ENCODE results near the gene TTC12. TPM values are rescaled to one million over a fixed set of nuclear protein-coding genes. Genes with fewer than 3 reads are reported as not detected.

Gene TTC12
- polyA plus RNA-seq, 3 donors: 3.0 to 5.2 (median 4.9) TPM

DNA sequence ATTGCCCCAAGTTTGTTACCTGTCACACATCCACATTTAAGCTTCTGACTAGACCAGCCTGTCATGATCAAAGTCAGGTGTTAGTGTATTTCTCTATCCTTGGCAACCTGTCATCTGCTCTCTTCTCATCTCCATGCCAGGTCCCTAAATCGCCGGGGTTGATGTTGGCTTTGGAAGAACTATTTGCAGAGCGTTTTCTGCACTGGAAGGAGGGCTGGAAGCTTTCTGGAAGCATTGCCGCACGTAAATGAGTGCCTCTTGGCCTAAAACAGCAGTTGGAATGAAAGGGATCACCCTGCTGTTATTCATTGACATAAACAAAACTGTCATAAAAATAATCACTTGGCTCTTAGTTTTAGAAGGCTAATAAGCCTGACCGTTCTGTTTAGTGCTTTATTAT is 1.4 kb downstream of the TTC12 start:
- no peak overlapping the region for H3K27ac ChIP-seq (ENCODE audit: low read depth, low read length)
- 58 to 65% (median 59%) methylated on average over 6 of the region's 6 CpGs for WGBS, 3 donors

DNA sequence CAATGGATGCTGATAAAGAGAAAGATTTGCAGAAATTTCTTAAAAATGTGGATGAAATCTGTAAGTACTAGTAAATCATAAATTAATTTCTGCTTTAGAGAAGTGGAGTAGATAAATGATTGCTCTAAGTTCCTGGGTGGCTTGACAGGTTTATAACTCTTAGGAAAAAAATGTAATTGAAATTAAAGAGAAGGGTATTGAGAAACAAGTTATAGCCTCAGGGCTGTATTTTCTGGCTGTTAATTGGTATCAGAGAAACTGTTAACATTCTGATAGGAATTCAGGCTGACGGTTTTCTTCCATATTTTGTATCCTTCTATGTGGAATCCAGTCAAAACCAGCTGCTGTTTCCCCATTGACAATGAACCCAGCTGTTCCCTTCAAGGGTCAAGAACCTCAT is 1.9 kb downstream of the TTC12 start:
- no peak overlapping the region for H3K27ac ChIP-seq (ENCODE audit: low read depth, low read length)
- WGBS, 3 donors: 75 to 90% (median 80%) methylated on average over 1 of the region's 1 CpG

DNA sequence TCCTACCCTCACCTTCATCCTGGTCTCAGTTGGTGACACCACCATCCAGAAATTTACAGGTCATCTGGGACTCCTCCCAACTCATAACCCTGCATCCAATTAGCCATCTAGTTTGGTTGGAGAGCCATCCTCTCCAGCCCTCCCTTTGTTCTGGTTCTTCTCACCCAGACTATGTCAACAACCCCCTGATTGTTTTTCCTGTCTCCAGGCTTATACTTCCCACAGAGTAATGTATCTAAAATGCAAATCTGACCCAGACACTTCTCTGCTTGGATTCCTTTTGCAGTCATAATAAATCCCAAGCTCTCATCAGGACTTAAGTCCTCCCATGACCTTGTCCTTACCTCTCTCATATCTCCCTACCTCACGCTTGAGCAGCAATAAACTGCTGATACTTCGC is 3.0 kb downstream of the TTC12 start:
- 86 to 100% (median 98%) methylated on average over 2 of the region's 2 CpGs for WGBS, 3 donors
- no peak overlapping the region for H3K27ac ChIP-seq (ENCODE audit: low read depth, low read length)

DNA sequence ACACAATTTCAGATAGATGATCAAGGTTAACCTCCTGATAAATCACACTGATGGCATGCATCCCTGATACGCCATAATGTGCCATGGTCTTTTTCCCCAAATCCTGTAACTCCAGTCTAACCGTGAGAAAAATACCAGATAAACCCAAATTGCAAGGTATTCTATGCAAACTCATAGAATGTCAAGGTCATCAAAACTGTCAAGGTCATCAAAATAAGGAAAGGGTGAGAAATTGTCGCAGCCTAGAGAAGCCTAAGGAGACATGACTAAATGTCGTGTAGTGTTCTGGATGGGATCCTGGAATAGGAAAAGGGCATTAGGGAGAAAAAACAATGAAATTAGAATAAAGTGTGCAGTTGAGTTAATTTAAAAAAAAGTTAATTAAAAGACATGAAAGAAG is 4.7 kb downstream of the TTC12 start:
- WGBS, 3 donors: 91 to 95% (median 95%) methylated on average over 4 of the region's 4 CpGs

DNA sequence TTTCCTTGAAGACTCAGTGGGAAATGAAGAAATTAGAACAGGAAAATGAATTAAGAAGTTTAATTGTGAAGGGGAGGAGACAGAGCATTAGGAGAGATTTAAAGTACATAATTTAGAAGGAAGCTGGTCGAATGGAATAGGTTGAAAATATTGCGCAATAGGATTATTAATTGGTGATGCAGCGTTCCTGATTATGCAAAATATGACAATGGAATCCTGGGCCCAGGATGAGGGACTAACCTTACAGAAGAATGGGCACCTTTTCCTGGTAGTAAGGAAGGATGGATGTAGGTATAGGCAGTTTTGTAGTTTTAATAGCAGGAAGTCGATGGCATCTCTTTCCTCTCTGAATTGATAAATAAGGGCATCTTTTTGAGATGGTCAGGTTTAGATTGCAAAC is 7.8 kb downstream of the TTC12 start:
- no peak overlapping the region for H3K27ac ChIP-seq (ENCODE audit: low read depth, low read length)
- 49 to 65% (median 55%) methylated on average over 4 of the region's 4 CpGs for WGBS, 3 donors

More for the DNA sequence above, 4.7 kb downstream of the TTC12 start:
- H3K27ac ChIP-seq (ENCODE audit: low read depth, low read length): no peak overlapping the region

DNA sequence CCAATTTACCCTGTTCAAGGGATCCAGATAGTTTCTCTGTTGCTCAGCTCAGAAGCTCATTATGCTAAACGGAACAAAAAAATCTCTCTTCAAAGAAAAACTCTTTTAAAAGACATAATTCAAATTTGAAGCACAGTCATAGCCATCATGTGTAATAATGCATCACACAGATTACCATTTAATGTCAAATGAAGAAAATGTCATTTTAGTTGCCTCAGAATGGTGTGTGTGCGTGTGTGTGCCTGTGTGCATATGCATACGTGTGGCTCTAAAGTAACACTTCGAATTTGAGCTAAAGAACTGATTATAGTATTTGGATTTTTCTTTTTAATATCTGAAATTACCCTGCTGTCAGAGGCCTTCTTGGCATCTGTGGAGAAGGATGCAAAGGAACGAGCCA is 9.9 kb downstream of the TTC12 start:
- WGBS, 3 donors: 94 to 95% (median 94%) methylated on average over 5 of the region's 5 CpGs
- no peak overlapping the region for H3K27ac ChIP-seq (ENCODE audit: low read depth, low read length)

DNA sequence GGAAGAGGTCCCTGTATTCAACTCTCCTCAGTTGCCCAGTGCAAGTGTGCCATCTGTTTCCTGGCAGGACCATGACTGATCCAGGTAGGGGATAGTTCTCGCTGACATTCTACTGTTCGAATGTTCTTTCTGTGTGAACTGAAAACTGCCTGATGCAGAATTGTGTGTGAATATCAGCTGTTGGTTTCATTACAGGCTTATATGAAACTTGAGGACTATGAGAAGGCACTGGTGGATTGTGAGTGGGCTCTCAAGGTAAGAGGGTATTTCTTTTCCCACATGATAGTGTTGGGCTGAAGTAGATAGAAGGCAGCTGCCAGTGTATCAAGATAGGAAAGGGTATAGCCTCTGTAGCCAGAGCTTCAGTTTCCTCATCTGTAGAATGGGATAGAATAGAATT is 15.3 kb downstream of the TTC12 start:
- no peak overlapping the region for H3K27ac ChIP-seq (ENCODE audit: low read depth, low read length)
- WGBS, 3 donors: 88 to 95% (median 95%) methylated on average over 2 of the region's 2 CpGs

DNA sequence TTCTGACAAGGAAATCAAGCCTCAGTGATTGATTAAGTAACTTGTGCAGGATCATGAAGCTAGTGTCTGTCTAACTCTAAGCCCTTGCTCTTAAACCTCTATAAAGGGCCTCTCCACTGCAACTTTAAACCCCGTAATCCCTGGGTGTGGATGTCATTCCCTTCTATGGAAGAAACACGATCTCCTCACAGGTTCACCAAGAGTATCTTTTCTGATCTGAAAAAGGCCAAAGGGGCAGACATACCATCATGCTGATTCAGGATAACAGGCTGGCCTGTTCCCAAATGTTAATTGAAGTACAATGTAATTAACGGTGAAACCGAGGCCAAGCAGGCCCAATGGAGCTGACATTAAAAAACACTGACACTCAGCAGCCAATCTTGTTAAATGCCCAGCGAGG is 17.1 kb downstream of the TTC12 start:
- no peak overlapping the region for H3K27ac ChIP-seq (ENCODE audit: low read depth, low read length)
- WGBS, 3 donors: 77 to 84% (median 79%) methylated on average over 5 of the region's 5 CpGs

DNA sequence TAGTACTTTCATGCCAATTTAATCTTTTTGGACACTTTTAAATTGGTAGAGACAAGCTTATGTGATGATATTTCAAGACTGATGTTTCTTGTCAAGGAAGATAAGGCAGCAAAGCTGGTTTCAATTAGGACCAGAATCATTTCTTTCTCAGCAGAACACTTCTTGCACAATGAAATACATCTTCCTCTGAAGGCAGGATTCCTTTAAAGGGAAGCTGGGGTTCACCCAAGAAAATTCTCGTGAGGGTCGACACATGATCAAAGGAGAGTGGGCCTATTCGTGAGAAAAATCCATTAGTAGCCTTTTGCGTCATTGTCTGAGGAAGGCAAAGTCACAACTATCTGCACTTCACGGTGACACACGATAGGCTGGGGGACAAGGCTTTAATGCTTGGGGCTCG is 17.6 kb downstream of the TTC12 start:
- 67 to 80% (median 73%) methylated on average over 7 of the region's 7 CpGs for WGBS, 3 donors
- no peak overlapping the region for H3K27ac ChIP-seq (ENCODE audit: low read depth, low read length)

DNA sequence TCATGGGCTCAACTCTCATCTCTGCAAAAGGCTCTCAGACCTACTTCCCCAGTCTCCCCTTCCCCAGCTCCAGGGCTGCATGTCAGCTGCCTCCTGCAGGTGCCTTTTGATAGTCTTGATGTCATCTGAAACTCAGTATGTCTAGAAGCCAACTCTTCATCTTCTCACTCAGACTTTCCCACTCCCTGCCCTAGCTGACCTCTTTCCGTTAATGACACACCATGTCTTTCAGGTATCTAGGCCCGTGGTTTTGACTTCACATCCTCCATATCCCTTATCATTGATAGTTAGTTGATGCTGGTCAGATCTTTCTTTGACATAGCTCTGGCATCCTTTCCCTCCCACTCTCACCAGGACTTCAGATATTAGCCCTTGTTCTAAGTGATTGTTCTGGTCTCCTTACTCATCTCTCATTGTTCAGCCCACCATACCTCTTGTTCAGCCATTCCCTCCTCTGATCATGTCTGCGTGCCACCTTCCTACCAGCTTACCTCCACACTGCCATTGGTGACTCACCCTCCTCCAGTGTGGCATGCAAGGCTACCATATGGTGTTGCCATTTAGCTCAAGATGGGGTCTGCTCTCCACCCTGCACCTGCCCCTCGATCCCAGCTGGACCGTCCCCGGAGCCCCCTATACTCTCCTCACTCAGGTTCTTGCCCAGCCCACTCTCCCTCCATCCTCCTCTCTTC is 18.4 kb downstream of the TTC12 start:
- H3K27ac ChIP-seq (ENCODE audit: low read depth, low read length): no peak overlapping the region
- WGBS, 3 donors: 93 to 97% (median 95%) methylated on average over 6 of the region's 6 CpGs

DNA sequence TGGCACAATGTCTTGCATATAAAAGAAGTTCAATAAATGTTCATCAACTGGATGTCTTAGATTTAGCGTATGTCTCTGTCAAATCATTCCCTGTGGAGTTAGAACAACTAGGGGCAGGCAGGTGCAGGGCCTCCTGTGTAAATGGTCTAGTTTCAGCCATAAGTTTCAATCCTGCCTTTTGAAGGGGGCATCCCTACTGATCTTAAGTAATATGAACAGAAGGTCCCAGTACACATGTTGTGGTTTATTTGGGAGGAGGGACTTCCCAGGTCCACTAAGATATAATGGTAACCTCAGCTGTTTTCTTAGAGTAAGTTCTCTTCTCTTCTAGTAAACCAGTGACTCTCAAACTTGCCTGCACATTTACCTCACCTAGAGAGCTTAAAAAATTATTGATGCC is 19.8 kb downstream of the TTC12 start:
- 93 to 98% (median 94%) methylated on average over 1 of the region's 1 CpG for WGBS, 3 donors
- H3K27ac ChIP-seq (ENCODE audit: low read depth, low read length): no peak overlapping the region

DNA sequence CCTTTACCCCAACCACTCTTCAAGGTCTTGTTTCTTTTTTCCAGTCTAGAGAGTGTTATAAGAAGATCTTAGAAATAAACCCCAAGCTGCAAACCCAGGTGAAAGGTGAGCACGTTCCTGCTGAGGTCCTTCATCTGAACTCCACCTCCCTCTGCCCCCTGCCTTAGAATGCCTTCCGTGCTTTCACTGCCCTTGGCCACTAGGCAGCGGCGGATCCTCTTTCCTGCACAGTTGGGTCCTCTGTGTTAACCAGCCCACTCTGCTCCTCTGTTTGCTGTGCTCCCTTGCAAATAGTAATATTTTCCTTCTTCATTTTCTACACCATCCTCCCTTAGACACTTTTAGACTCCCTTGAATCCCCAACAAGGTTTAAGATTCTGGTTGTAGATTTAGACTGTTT is 24.3 kb downstream of the TTC12 start:
- no peak overlapping the region for H3K27ac ChIP-seq (ENCODE audit: low read depth, low read length)
- WGBS, 3 donors: 81 to 83% (median 81%) methylated on average over 4 of the region's 4 CpGs

DNA sequence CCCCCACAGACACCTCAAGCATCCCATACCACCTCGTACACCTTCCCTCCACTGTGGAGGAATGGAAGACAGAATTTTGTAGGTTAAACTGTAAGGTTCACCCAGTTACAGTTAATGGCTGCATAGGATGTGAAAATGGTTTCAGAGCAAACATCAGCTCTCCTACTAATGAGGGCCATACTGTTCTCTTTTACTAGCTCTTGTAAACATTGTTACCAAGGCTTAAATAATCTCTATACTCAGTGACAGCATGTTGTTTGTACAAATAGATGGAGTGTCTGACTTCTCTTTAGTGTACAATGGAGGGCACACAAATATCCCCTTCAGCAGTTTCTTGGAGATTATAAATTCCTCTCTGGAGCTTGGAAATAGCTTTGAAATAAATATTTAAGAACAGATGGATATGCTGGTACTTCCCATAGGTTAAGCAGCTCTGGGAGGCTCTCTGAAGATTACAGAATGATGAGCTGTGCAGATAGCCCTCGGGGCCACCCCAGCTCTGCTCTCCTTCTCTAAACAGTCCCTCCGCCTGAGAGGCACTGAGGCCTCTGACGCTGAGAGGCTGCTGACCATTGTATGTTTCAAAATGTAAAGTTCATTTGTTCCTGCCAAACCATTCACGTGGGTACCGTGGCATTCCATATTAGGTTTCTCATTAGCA is 25.7 kb downstream of the TTC12 start:
- WGBS, 3 donors: 80 to 83% (median 83%) methylated on average over 6 of the region's 6 CpGs
- no peak overlapping the region for H3K27ac ChIP-seq (ENCODE audit: low read depth, low read length)

DNA sequence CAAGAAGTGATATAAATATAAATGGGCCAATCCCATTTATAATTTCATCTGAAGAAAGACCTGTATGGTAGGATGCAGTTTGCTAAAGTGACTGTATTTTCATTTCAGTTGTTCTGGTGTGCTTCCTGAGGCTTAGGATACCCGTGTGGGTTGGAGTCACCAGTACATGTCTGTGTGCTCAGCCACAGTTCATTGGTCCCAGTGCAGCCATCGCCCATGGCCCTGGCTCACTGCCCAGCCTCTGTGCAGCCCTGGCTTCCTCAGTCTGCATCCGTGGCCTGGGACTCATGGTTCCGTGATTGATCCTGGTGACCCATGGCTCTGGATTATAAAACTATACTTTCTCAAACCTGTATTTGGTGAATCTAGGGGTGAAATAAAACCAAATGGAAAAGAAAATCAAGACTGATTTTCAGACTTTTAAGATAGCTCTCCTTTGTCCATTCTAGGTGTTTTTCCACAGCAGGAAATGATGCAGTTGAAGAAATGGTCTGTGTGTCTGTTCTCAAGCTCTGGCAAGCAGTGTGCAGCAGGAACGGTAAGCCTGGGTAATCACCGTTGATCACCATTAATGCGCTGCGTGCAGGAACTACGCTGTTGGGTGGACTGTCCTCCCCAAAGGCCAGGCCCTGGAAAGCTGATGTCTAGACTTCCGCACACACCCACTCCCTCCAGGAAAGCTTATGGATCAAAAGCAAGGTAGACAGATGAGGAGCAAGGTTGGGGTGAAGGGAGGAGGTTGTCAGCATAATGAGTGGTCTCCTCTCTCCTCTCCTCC is 27.2 kb downstream of the TTC12 start:
- 80 to 92% (median 83%) methylated on average over 10 of the region's 10 CpGs for WGBS, 3 donors
- H3K27ac ChIP-seq (ENCODE audit: low read depth, low read length): no peak overlapping the region

DNA sequence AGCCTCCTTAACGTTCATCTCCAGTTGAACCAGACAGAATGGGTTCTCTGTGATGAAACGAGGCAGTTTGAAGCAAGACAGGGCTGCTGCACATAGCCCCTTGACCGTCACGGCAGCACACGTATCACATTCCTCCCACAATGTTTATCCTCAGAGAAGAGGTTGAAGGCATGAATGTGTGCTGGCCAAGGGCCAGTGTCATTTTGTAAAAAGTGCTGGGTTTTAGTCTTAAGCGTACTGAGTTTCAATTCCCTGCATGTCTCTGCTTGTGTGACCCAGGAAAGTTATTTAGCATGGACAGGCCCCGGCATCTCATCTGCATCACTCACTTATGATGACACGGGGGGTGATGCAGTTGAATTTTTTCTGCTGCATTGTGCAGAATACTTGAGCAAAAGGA is 31.6 kb downstream of the TTC12 start:
- H3K27ac ChIP-seq (ENCODE audit: low read depth, low read length): no peak overlapping the region
- WGBS, 3 donors: 71 to 89% (median 81%) methylated on average over 8 of the region's 8 CpGs

DNA sequence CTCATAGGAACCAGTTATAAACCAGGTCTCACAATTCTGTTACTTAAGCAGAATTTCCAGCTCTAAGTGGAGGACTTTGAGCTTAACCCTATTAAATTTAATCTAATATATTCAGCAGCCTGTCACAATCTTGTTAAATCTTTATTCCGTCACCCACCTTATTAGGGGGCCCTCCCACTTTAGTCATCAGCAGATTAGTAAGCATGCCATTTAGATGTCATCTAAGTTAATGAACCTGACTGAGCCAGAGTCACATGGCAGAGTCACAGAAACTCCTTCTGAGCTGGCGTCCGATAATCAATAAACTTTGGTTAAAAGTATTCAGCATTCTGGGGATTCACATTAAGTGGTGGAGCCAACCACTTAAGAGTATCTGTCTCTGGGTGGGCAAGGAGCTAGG is 35.1 kb downstream of the TTC12 start:
- WGBS, 3 donors: 89 to 97% (median 93%) methylated on average over 3 of the region's 3 CpGs
- no peak overlapping the region for H3K27ac ChIP-seq (ENCODE audit: low read depth, low read length)

DNA sequence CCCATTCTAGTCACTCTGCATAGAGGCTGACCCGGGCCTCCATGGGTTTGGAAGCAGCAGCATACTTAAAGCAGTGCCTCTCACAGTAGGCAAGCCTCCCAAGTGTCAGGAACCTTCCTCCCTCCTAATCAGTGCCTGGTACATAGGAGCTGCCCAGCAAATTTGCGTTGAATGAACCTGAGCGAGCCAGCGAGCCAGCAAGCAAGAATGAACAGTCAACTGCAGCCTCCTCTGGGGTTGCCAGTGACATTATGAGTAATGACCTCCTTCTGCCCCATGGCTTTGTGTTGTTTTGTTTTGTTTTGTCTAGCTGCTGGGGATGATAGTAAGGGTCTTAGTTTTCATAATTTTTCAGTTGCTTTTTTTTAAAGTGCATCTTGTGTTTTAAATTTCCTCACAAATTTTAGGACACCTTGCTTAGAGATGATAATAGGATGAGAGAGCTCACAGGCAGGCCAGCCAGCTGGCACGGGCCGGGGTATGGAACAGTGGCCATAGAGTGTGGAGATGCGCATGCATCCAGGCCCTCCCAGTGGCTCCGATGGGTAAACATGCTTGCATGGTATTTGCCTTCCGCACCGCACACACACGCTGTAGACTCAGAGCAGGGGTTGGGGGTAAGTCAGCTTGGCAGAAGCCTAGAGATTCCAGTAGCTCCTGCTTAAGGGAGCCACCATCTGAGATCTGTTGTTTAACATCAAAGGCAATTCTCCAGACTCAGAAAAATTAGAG is 36.1 kb downstream of the TTC12 start:
- H3K27ac ChIP-seq (ENCODE audit: low read depth, low read length): no peak overlapping the region
- 85 to 89% (median 87%) methylated on average over 11 of the region's 11 CpGs for WGBS, 3 donors

DNA sequence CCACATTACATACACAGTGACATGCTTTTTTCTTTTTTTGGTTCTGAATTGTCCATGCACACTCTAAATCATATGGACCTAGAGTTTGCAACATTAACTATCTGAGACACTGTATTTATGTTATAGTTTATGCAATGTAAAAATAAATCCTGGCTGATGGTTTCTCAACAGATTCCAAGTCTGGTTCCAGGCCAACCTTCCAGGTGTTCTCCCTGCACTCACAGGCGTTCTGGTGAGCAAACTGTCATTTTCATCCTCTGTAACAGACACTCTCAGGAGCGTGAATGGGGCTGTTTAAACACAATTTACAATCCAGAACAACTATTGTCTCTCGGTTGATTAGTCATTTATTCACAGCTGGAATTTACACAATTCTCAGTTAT is 36.7 kb downstream of the TTC12 start:
- no peak overlapping the region for H3K27ac ChIP-seq (ENCODE audit: low read depth, low read length)
- WGBS, 3 donors: 72 to 88% (median 79%) methylated on average over 3 of the region's 3 CpGs

DNA sequence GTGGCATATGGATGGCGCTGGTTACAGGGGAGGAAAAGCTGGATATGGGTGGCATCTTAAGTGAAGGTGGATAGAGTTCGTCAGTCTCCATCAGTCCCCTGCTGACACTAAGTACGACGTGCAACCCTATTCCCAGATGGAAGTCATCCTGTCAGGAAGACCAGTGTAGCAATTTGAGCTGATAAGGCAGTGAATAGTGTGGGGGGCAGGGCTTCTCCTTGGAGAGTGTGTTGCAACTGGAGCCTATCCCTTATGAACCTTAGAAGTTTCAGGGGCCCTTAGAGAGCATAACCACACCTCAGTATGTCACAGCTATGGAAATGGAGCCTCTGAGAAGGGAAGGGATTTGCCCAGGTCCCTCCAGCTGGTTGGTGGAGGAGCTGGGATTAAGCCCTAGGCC is 37.1 kb downstream of the TTC12 start:
- H3K27ac ChIP-seq (ENCODE audit: low read depth, low read length): no peak overlapping the region
- WGBS, 3 donors: 89 to 93% (median 91%) methylated on average over 4 of the region's 4 CpGs

Measured in adipose tissue (tissue), 3 donors.